HG02885 (cell line): ENCODE data around the gene CDC42BPG.

ENCODE experiments used
- ATAC-seq: cut with Tn5 transposase; IDR thresholded peaks from one replicate; pipeline ENCODE4 v1.9.1; 2021; ENCODE audit warnings: mild to moderate bottlenecking; ENCODE audit not compliant: unreplicated experiment, poor library complexity

Gene CDC42BPG

DNA sequence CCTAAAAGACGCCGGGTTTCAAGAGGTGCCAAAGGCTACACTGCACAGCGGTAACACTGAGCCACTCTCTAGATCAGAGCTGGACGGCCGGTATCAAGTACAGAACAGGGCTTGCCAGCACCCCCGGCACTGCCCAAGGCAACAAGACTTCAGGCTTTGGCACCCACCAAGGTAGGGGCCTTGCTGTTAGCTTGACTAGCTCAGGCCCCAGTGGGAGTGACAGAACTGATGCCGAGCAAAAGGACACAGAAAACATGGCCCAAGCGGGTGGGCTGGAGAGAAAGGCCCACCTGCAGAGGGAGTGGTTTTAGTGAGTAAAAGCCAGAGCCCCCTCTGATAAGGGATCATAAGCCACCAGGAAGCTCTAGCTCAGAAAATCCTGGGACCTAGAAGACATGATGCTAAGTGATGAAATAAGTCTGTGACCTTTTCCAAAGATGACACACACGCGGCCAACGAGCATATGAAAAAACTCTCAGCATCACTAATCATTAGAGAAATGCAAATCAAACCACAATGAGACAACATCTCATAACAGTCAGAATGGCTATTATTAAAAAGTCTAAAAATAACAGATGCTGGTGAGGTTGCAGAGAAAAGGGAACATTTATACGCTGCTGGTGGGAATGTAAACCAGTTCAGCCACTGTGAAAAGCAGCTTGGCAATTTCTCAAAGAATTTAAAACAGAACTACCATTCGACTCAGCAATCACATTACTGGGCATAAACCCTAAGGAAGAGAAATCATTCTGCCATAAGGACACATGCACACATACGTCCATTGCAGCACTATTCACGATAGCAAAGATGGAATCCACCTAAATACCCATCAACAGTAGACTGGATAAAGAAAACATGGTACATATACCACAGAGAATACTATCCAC lies 21.1 kb upstream of the CDC42BPG start:
- ATAC-seq: peak; percentile 43

- peak; percentile 34 for ATAC-seq
Observed at GRCh38 chr11:64864473-64865285, 20.2 kb upstream of the CDC42BPG start.

GRCh38 chr11:64864135-64864472 lies 19.7 kb upstream of the CDC42BPG start:
- ATAC-seq: no peak

- ATAC-seq: no peak
Observed at GRCh38 chr11:64863391-64864060, 19.1 kb upstream of the CDC42BPG start.

GRCh38 chr11:64862987-64863390 lies 18.5 kb upstream of the CDC42BPG start:
- ATAC-seq: no peak

GRCh38 chr11:64861227-64861975 lies 16.9 kb upstream of the CDC42BPG start:
- ATAC-seq: no peak

DNA sequence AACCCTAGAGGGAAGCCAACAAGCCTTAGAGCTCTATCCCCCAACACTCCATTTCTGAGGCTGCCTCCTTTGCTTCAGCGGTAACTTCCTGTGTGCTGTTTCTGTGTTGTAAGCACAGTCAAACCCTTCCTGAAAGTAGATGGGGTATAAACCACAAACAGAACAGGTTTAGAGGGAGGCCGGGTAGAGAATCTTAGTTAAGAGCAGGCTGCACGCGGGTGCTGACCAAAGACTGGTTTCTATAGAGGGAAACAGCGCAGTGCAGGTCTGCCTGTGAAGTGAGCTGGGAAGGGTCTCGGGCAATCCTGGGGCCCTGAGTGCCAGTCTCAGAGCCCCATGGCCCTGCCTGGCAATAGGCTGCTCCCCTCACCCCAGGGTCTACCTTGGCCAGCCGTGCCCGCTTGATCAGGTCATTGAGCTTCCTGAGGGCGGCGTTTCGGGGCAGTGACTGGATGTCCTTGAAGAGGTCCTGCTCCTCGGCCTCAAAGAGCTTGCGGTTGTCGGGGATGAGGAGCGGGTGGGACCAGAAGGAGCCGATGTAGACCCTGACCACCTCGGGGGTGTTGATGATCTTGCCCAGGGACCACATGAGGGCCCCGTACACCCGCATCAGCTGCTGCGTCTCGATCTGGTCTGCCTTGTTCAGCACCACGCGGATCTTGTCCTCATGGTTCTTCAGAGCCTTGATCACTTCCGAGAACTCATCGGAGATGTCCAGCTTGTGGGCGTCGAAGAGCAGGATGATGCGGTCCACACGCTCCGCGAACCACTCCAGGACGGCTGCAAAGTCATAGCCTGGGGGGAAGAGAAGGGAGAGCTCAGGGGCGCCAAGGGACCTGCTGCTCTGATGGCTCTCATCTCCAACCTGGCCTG lies 15.3 kb upstream of the CDC42BPG start:
- ATAC-seq: peak; percentile 71

DNA sequence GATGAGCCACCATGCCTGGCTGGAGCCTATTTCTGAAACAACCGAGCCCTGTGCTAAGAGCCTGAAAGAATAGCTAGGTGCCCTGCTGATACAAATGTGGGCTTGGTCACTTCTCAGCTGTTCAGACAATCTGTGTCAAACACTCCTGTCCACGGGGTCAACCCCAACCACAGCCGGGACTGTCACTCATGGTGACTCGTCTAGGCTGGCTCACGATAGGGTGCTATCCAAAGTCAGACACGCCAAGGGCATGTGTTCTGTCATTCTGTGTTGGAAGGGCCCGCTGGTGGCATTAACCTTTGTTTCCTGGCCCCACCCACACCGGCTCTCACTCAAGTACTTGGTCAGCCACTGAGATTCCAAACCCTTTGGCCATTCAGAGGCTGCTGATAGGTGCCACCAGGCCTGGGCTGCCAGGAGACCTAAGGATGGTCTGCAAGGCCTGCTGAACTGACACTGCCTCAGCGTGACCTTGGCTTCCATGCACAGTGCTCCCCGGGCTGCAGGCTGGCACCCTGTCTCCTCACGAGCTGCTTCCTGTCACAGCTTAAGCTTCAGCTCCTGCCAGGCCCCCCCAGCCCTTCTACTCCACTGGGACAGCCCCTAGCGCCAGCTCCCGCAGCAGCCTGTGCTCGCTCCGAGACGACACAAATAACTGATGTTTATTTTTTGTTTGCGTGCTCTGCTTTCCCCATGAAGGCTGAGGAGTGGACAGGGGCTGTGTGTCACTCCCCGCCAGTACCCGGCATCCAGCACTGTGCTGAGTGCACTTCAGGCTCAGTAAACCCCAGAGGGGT lies 14.2 kb upstream of the CDC42BPG start:
- ATAC-seq: no peak

DNA sequence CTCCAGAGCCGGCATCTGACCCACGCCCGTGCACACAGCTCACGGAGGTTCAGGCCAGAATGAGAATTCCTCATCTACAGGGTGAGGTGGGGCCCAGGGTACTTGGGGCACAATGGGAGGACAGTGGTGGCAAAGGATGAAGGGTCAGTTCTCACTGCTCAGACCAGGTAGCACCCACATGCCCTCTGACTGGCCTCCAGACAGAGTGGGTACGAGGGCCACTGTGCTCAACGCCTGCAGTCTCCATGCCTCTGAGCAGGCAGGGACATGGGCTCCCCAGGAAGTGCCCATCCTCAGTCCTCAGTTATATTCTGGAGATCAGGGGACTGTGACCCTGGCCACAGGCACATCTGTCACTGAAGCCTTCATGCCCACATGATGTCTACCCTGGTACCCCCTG lies 13.0 kb upstream of the CDC42BPG start:
- no peak for ATAC-seq

GRCh38 chr11:64856382-64857227 lies 12.2 kb upstream of the CDC42BPG start:
- no peak for ATAC-seq

DNA sequence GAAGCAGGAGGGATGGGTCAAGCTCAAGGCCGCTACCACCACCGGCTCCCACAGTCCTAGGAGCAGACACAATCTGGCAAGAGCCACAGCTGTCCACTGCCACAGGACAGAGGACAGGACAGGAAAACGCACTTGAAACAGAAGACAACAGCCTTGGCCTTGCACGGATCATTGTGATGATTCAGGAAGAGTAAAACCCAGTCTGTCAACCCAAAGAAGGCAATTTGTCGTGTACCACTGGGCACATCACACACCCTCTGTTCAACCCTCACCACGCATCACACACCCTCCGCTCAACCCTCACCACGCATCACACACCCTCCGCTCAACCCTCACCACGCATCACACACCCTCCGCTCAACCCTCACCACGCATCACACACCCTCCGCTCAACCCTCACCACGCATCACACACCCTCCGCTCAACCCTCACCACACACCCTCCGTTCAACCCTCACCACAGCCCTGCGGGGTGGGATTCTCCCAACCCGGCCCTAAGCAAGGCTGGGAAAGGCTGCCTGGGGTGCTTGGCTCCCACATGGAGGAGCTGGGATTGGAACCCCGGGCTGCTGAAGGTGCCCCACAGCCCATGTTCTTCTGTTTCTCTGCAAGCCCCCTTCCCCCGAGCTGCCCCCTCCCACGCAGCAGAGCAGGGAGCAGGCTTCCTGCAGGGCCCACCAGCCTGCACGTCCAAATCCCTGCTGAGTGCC lies 11.3 kb upstream of the CDC42BPG start:
- ATAC-seq: no peak

- ATAC-seq: no peak
Observed at GRCh38 chr11:64854534-64855502, 10.4 kb upstream of the CDC42BPG start.

DNA sequence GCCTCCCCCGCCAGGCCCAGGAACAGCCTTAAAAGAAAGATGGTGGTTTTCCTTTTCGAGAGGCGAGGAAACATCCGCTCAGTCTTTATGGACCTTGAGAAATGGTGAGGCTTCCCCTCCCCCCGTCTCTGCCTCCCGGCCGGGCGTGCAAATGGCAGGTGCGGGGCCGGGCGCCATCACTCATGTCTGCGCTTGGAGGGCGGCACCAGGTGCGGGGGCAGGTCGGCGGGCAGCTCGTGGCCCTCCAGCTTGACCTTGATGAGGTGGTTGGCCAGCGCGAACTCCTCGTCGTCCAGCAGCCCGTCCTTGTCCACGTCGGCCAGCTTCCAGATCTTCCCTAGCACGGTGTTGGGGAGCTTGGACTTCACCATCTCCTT lies 9.7 kb upstream of the CDC42BPG start:
- no peak for ATAC-seq

DNA sequence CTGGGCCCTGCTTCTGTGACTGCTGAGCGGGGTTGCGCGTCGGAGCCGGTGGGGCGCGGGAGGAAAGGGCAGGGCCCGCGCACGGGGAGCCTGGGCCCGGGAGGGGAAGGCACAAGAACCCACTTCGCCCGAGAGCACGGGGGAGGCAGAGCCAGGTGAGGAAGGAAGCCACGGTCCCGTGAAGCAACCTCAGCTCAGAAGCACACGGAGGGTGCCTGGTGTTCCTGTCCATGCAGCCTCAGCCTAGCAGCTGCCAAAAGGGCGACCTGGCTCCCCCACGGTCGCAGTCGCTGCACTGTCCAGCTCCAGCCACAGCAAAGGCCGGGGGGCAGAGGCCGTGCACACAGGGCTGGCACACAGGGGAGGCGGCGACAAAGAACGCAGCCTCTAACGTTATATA lies 9.3 kb upstream of the CDC42BPG start:
- ATAC-seq: no peak

DNA sequence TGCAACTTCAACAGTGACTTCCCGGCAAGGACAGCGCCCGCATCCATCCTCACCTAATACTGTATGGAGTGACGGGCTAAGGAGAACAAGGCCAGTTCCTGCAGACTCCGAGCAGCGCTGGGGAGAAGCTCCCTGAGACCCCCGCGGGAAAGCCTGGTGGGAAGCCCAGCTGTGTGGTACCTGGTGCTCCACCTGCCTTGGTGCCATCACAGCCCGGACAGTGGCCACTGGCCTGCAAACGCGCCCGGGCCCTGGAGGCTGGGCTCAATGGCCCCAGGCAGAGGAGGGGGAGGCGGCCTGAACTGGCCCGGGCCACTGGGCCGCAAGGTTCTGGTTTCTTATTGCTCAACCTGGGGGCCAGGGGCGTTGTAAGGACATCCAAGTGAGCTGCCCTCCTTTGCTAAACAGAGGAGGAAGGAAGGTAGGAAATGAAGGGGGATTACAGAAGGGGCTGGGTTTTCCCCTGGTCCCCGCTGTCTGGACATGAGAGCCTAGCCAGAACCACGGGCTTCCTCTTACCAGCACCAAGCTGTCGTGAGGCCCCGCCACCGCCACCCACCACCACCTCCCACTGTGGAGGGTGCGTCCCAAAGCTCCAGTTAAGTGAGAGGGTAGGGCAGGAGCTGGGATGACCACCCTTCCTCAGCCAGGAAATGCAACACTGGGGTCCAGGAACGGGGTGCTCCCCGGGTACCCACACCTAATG lies 8.5 kb upstream of the CDC42BPG start:
- ATAC-seq: no peak
